CD8-positive, alpha-beta memory T cell (primary cell): Measurements from ENCODE around the gene PLXNC1. TPM values are rescaled to one million over a fixed set of nuclear protein-coding genes. Genes with fewer than 3 reads are reported as not detected.
A peak's percentile ranks its signal among the peaks of the same experiment; 100 is the strongest.

Experiments used
- CTCF ChIA-PET: fragments of 350-600 bp; sonication (Branson Sonifier 250); formaldehyde crosslinking; loops from one replicate; lab custom pipeline; 2021; ENCODE audit warnings: antibody characterized with exemption; lab: Charles Lee
- POLR2A ChIA-PET: fragments of 350-600 bp; sonication (Branson Sonifier 250); formaldehyde crosslinking; loops from one replicate; lab custom pipeline; 2021; ENCODE audit warnings: antibody characterized with exemption; lab: Charles Lee
- DNase-seq, 5 donors: peaks; one replicate each; pipeline versions ENCODE4 v3.0.0 to v3.0.0-alpha.2; 2020 to 2022; ENCODE audit warnings: mixed read lengths in 1 of 5
- H3K27ac ChIP-seq: one replicate; pipeline ENCODE4 v1.7.0; 2013; ENCODE audit warnings: low read depth, mild to moderate bottlenecking, low read length, moderate library complexity
- H3K27me3 ChIP-seq: 2 replicates; pipeline ENCODE4 v1.7.0; 2013; ENCODE audit warnings: low read length, mild to moderate bottlenecking; ENCODE audit not compliant: insufficient read depth, poor library complexity, severe bottlenecking
- H3K36me3 ChIP-seq: 2 replicates; pipeline ENCODE4 v1.7.0; 2013; ENCODE audit warnings: mild to moderate bottlenecking, low read length, moderate library complexity; ENCODE audit not compliant: insufficient read depth
- H3K4me1 ChIP-seq: 2 replicates; pipeline ENCODE4 v1.7.0; 2013; ENCODE audit warnings: mild to moderate bottlenecking, low read length, moderate library complexity; ENCODE audit not compliant: insufficient read depth
- H3K4me3 ChIP-seq: 2 replicates; pipeline ENCODE4 v1.7.0; 2013; ENCODE audit warnings: mild to moderate bottlenecking, low read length
- H3K9me3 ChIP-seq: 2 replicates; pipeline ENCODE4 v1.7.0; 2013; ENCODE audit warnings: mild to moderate bottlenecking, low read length
- H3K27ac Mint-ChIP-seq, 8 donors: one replicate each; pipeline ENCODE4 v1.8.0; 2020 to 2021; ENCODE audit warnings: mixed read lengths in 8 of 8, mild to moderate bottlenecking in 6 of 8, inconsistent platforms in 3 of 8, moderate library complexity in 3 of 8
- H3K27me3 Mint-ChIP-seq, 2 donors: one replicate each; pipeline ENCODE4 v1.8.0; 2020 to 2021; ENCODE audit warnings: mixed read lengths in 2 of 2, mild to moderate bottlenecking in 1 of 2, moderate library complexity in 1 of 2
- H3K36me3 Mint-ChIP-seq, 3 donors: one replicate each; pipeline ENCODE4 v1.8.0; 2020 to 2021; ENCODE audit warnings: mixed read lengths in 3 of 3, inconsistent platforms in 1 of 3, mild to moderate bottlenecking in 1 of 3
- H3K4me1 Mint-ChIP-seq, 3 donors: one replicate each; pipeline ENCODE4 v1.8.0; 2020 to 2021; ENCODE audit warnings: mixed read lengths in 3 of 3, inconsistent platforms in 1 of 3, mild to moderate bottlenecking in 1 of 3
- H3K4me3 Mint-ChIP-seq, 7 donors: one replicate each; pipeline ENCODE4 v1.8.0; 2020 to 2021; ENCODE audit warnings: mixed read lengths in 7 of 7, mild to moderate bottlenecking in 6 of 7, moderate library complexity in 4 of 7, inconsistent platforms in 2 of 7
- H3K9me3 Mint-ChIP-seq, 5 donors: one replicate each; pipeline ENCODE4 v1.8.0; 2020 to 2022; ENCODE audit warnings: mixed read lengths in 5 of 5, mild to moderate bottlenecking in 3 of 5, moderate library complexity in 2 of 5, inconsistent platforms in 1 of 5
- polyA plus RNA-seq: library from polyadenylated mRNA; unstranded; fragments of 300-500 nt; fragmentation: Illumina TruSeq; gene quantifications from one replicate; pipeline ENCODE4 v1.2.3, GENCODE V29; 2021
- total RNA-seq, 2 experiments: library from RNA; stranded (reverse); gene quantifications; one replicate each; pipeline ENCODE4 v1.2.3, GENCODE V29; 2021

The PLXNC1 gene
- total and polyA plus RNA-seq, 3 experiments from 2014 or later: 5.0 to 8.1 (median 5.6) TPM

GRCh38 chr12:94195483-94195882 is 47.1 kb downstream of the PLXNC1 start:
- peak overlapping the region in 2 of 8 donors; percentile 38 to 67 for H3K27ac Mint-ChIP-seq
- POLR2A ChIA-PET: no interaction called here

DNA sequence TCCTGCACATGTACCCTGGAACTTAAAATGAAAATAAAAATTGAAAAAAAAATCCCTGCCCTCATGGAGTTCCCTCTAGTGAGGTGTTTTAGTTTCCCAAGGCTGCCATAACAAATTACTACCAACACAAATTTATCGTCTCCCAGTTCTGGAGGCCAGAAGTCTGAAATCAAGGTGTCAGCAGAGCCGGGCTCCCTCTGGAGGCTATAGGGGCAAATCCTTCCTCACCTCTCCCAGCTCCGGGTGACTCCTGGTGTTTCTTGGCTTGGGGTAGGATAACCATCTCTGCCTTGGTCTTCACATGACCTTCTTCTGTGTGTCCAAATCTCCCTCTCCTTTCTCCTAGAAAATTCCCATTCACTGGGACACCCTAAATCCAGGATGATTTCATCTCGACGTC is 50.1 kb downstream of the PLXNC1 start:
- H3K4me1 Mint-ChIP-seq: peaks cover 15 to 17% (median 16%) of the 10 kb centered on the region in 3 donors
- DNase-seq: no peak
- no peaks in the 10 kb centered on the region for H3K27me3 Mint-ChIP-seq
- peaks cover 11 to 25% (median 21%) of the 10 kb centered on the region in 3 donors for H3K36me3 Mint-ChIP-seq
- H3K27ac Mint-ChIP-seq: peak overlapping the region in 3 of 8 donors; percentile 7 to 49 (median 39)
- H3K9me3 Mint-ChIP-seq: no peaks in the 10 kb centered on the region
- POLR2A ChIA-PET: no interaction called here
- CTCF ChIA-PET: no interaction called here
- Histone ChIP-seq H3K27ac (no peak overlapping the region), H3K27me3 (no peaks in the 10 kb centered on the region), H3K4me3 (no peak overlapping the region), H3K4me1 (peaks cover 8% of the 10 kb centered on the region), H3K36me3 (no peaks in the 10 kb centered on the region), H3K9me3 (no peaks in the 10 kb centered on the region)
- H3K4me3 Mint-ChIP-seq: no peak overlapping the region

More at GRCh38 chr12:94195483-94195882, 47.1 kb downstream of the PLXNC1 start:
- no peak overlapping the region for H3K4me3 ChIP-seq
- H3K4me1 ChIP-seq: no peaks in the 10 kb centered on the region
- Mint-ChIP-seq H3K4me1 (peaks cover 0 to 7% (median 6%) of the 10 kb centered on the region in 3 donors), H3K27me3 (no peaks in the 10 kb centered on the region), H3K9me3 (no peaks in the 10 kb centered on the region), H3K4me3 (no peak overlapping the region), H3K36me3 (peaks cover 27 to 43% (median 41%) of the 10 kb centered on the region in 3 donors)
- no peaks in the 10 kb centered on the region for H3K36me3 ChIP-seq
- H3K9me3 ChIP-seq: no peaks in the 10 kb centered on the region
- CTCF ChIA-PET: no interaction called here
- no peak overlapping the region for H3K27ac ChIP-seq
- no peak for DNase-seq
- no peaks in the 10 kb centered on the region for H3K27me3 ChIP-seq

GRCh38 chr12:94198872-94199271 is 50.5 kb downstream of the PLXNC1 start:
- Mint-ChIP-seq H3K9me3 (no peaks in the 10 kb centered on the region), H3K27ac (peak overlapping the region in 5 of 8 donors; percentile 7 to 52 (median 39)), H3K4me3 (no peak overlapping the region), H3K4me1 (peaks cover 17 to 21% (median 18%) of the 10 kb centered on the region in 3 donors), H3K36me3 (peaks cover 7 to 24% (median 17%) of the 10 kb centered on the region in 3 donors), H3K27me3 (no peaks in the 10 kb centered on the region)
- H3K27ac ChIP-seq: no peak overlapping the region
- H3K36me3 ChIP-seq: no peaks in the 10 kb centered on the region
- H3K4me3 ChIP-seq: no peak overlapping the region
- H3K9me3 ChIP-seq: no peaks in the 10 kb centered on the region
- no peak for DNase-seq
- peaks cover 8% of the 10 kb centered on the region for H3K4me1 ChIP-seq
- POLR2A ChIA-PET: no interaction called here
- H3K27me3 ChIP-seq: no peaks in the 10 kb centered on the region
- CTCF ChIA-PET: no interaction called here

GRCh38 chr12:94200069-94200468 is 51.7 kb downstream of the PLXNC1 start:
- Mint-ChIP-seq H3K27ac (peak overlapping the region in 4 of 8 donors; percentile 24 to 84 (median 40)), H3K27me3 (no peaks in the 10 kb centered on the region), H3K36me3 (peaks cover 5 to 22% (median 11%) of the 10 kb centered on the region in 3 donors), H3K4me3 (no peak overlapping the region), H3K9me3 (no peaks in the 10 kb centered on the region), H3K4me1 (peaks cover 23 to 33% (median 30%) of the 10 kb centered on the region in 3 donors)
- Histone ChIP-seq H3K36me3 (no peaks in the 10 kb centered on the region), H3K27ac (no peak overlapping the region), H3K27me3 (no peaks in the 10 kb centered on the region), H3K4me1 (peaks cover 16% of the 10 kb centered on the region), H3K4me3 (no peak overlapping the region), H3K9me3 (no peaks in the 10 kb centered on the region)
- ChIA-PET POLR2A (no interaction called here), CTCF (no interaction called here)
- no peak for DNase-seq

GRCh38 chr12:94200695-94201094 is 52.3 kb downstream of the PLXNC1 start:
- no peak overlapping the region for H3K4me3 ChIP-seq
- POLR2A ChIA-PET: interaction anchor here (0.6 kb wide), 1 partner anchor 36 kb away, joined by 4 read pairs; no protein-coding TSS in a partner anchor
- H3K27ac Mint-ChIP-seq: peak overlapping the region in 4 of 8 donors; percentile 7 to 43 (median 38)
- H3K27me3 Mint-ChIP-seq: no peaks in the 10 kb centered on the region
- no peak overlapping the region for H3K4me3 Mint-ChIP-seq
- H3K4me1 ChIP-seq: peaks cover 22% of the 10 kb centered on the region
- H3K9me3 Mint-ChIP-seq: no peaks in the 10 kb centered on the region
- H3K36me3 Mint-ChIP-seq: peaks cover 2 to 22% (median 8%) of the 10 kb centered on the region in 3 donors
- peaks cover 28 to 40% (median 36%) of the 10 kb centered on the region in 3 donors for H3K4me1 Mint-ChIP-seq
- CTCF ChIA-PET: interaction anchor here (1.5 kb wide), 1 partner anchor 51 kb away, joined by 4 read pairs; no protein-coding TSS in a partner anchor
- no peak for DNase-seq
- H3K27me3 ChIP-seq: no peaks in the 10 kb centered on the region
- no peaks in the 10 kb centered on the region for H3K36me3 ChIP-seq
- no peaks in the 10 kb centered on the region for H3K9me3 ChIP-seq
- no peak overlapping the region for H3K27ac ChIP-seq

DNA sequence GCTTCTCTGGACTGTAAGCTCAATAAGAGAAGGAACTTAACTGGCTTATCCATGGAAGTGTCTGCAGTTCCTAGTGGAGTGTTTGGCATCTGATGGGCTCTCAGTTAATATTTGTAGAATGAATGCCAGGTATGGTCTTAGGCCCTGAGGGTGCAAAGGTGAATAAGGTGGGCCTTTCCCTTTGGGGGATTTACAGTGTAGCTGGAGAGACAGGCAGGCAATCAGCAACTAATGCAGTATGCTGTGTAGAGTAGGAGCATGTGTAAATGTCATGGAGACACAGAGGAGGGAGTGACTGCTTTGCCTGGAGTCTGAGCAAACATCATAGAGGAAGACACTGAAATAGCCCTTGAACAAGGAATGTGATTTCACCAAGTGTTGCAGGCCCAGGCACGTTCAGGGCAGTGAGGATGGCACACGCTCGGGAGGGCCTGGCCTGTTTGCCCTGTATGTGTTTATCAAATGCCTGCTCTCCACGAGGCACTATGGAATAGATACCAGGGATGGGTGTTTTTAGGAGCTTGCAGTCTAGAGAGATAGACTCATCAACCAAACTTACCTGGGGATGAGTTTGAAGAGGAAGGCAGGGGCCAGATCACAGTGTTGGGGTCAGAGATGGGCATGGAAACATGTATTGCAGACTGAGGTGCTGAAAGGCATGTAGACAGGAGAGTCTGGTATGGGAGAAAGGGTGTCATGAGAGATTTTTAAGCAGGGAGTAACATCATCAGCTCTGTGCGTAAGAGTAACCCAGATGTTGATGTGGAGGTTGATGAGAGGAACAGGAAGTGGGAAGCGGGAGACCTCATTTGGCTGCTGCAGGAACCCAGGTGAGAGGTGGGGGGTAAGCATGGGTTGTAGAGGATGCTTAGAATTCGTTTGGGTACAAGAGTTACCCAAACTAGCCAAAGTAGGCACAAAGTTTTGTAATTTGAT is 54.1 kb downstream of the PLXNC1 start:
- ChIA-PET POLR2A (no interaction called here), CTCF (interaction anchor here (1.5 kb wide), 1 partner anchor 52 kb away, joined by 4 read pairs; no protein-coding TSS in a partner anchor)
- H3K9me3 ChIP-seq: no peaks in the 10 kb centered on the region
- peak overlapping the region in 2 of 7 donors; percentile 1 to 14 for H3K4me3 Mint-ChIP-seq
- H3K36me3 ChIP-seq: no peaks in the 10 kb centered on the region
- H3K36me3 Mint-ChIP-seq: peaks cover 2 to 15% (median 8%) of the 10 kb centered on the region in 3 donors
- H3K4me3 ChIP-seq: no peak overlapping the region
- peak overlapping the region; percentile 6 to 82 (median 62) for H3K27ac Mint-ChIP-seq
- peak in 1 of 5 donors; percentile 21 for DNase-seq
- no peak overlapping the region for H3K27ac ChIP-seq
- H3K4me1 Mint-ChIP-seq: peaks cover 46 to 58% (median 54%) of the 10 kb centered on the region in 3 donors
- no peaks in the 10 kb centered on the region for H3K27me3 Mint-ChIP-seq
- peaks cover 40% of the 10 kb centered on the region for H3K4me1 ChIP-seq
- no peaks in the 10 kb centered on the region for H3K9me3 Mint-ChIP-seq
- no peaks in the 10 kb centered on the region for H3K27me3 ChIP-seq

DNA sequence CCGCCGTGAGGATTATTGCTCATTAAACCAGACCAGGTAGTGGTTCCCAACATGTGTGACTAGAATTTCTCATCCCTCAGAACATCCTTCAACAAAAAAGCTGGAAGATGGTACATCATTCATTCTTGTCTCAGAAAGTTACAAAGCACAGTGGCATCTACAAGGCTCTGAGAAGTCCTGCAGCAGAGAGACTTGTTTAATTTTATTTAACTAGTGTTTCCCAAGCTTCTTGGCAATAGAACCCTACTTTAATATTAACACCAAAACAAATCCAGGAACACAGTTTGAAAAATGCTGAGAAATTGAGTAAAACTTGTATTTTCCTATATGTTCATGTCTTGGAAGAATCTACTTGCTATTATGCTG is 54.8 kb downstream of the PLXNC1 start:
- POLR2A ChIA-PET: no interaction called here
- Mint-ChIP-seq H3K27me3 (no peaks in the 10 kb centered on the region), H3K9me3 (no peaks in the 10 kb centered on the region), H3K27ac (peak overlapping the region in 6 of 8 donors; percentile 12 to 82 (median 62)), H3K4me3 (peak overlapping the region in 1 of 7 donors; percentile 1), H3K4me1 (peaks cover 52 to 64% (median 61%) of the 10 kb centered on the region in 3 donors), H3K36me3 (peaks cover 2 to 13% (median 7%) of the 10 kb centered on the region in 3 donors)
- Histone ChIP-seq H3K27me3 (no peaks in the 10 kb centered on the region), H3K27ac (no peak overlapping the region), H3K36me3 (no peaks in the 10 kb centered on the region), H3K4me3 (no peak overlapping the region), H3K4me1 (peaks cover 43% of the 10 kb centered on the region), H3K9me3 (no peaks in the 10 kb centered on the region)
- CTCF ChIA-PET: no interaction called here
- no peak for DNase-seq

DNA sequence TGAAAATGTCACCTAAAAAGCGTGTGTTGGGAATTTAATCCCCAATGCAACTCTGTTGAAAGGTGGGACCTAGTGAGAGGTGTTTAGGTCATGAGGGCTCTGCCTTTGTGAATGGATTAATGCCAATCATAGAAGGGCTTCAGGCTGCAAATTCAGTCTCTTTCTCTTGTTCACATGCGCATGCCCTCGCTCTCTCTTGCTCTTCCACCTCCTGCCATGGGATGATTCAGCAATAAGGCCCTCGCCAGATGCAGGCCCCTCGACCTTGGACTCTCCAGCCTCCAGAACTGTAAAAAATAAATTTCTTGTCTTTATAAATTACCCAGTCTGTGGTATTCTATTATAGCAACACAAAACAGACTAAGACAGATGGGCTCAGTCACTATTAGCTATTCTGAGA is 55.4 kb downstream of the PLXNC1 start:
- Histone ChIP-seq H3K4me3 (no peak overlapping the region), H3K27ac (no peak overlapping the region), H3K4me1 (peaks cover 49% of the 10 kb centered on the region), H3K36me3 (no peaks in the 10 kb centered on the region), H3K27me3 (no peaks in the 10 kb centered on the region), H3K9me3 (no peaks in the 10 kb centered on the region)
- POLR2A ChIA-PET: no interaction called here
- H3K27ac Mint-ChIP-seq: peak overlapping the region in 6 of 8 donors; percentile 17 to 97 (median 72)
- H3K27me3 Mint-ChIP-seq: no peaks in the 10 kb centered on the region
- H3K36me3 Mint-ChIP-seq: peaks cover under 1 to 11% (median 4%) of the 10 kb centered on the region in 3 donors
- no peaks in the 10 kb centered on the region for H3K9me3 Mint-ChIP-seq
- CTCF ChIA-PET: no interaction called here
- H3K4me3 Mint-ChIP-seq: no peak overlapping the region
- DNase-seq: no peak
- H3K4me1 Mint-ChIP-seq: peaks cover 59 to 71% (median 67%) of the 10 kb centered on the region in 3 donors
